Measurements from ENCODE around the gene DPT.

The DPT gene

GRCh38 chr1:168654198-168654915 is 74.6 kb downstream of the DPT start:
- DNase-seq: no peak

GRCh38 chr1:168653567-168653966 is 75.4 kb downstream of the DPT start:
- DNase-seq: no peak

- DNase-seq: no peak
Observed at GRCh38 chr1:168645721-168646120, 83.3 kb downstream of the DPT start.
